KG1 (cell line): ENCODE results near the gene FRYL.
"Not testable (repeated sequence)": the region's sequence is repeated elsewhere in the genome, so short reads cannot be mapped to it uniquely, and the experiment has no call there.

Experiments
- DNase-seq: peaks from one replicate; lab custom pipeline; 2025; lab: John Stamatoyannopoulos, UW

The FRYL gene

GRCh38 chr4:48484494-48485168 lies 295.4 kb downstream of the FRYL start:
- DNase-seq, result no peak

- no peak for DNase-seq
Observed at GRCh38 chr4:48483777-48484493, 296.1 kb downstream of the FRYL start.

GRCh38 chr4:48483006-48483776 lies 296.9 kb downstream of the FRYL start, which contains the start of gene SLC10A4:
TSS of gene SLC10A4 (plus strand) at chr4:48483343. CDS start at chr4:48483562, 219 bp downstream.
- no peak for DNase-seq

- no peak for DNase-seq
Observed at GRCh38 chr4:48481581-48481980, 298.5 kb downstream of the FRYL start.

- no peak for DNase-seq
Observed at GRCh38 chr4:48478273-48478672, 301.8 kb downstream of the FRYL start.

GRCh38 chr4:48475770-48476169 lies 304.3 kb downstream of the FRYL start:
- DNase-seq, result no peak

GRCh38 chr4:48472794-48473193 lies 307.3 kb downstream of the FRYL start:
- no peak for DNase-seq

- DNase-seq, result no peak
Observed at GRCh38 chr4:48470570-48470969, 309.5 kb downstream of the FRYL start.

GRCh38 chr4:48470137-48470536 lies 309.9 kb downstream of the FRYL start:
- DNase-seq, result no peak

- no peak for DNase-seq
Observed at GRCh38 chr4:48467891-48468290, 312.2 kb downstream of the FRYL start.

- no peak for DNase-seq
Observed at GRCh38 chr4:48467442-48467841, 312.6 kb downstream of the FRYL start.

GRCh38 chr4:48462363-48462762 lies 317.7 kb downstream of the FRYL start:
- DNase-seq, result no peak

GRCh38 chr4:48461000-48461399 lies 319.1 kb downstream of the FRYL start:
- DNase-seq, result no peak

GRCh38 chr4:48454591-48454990 lies 325.5 kb downstream of the FRYL start:
- DNase-seq, result no peak

GRCh38 chr4:48451656-48452055 lies 328.4 kb downstream of the FRYL start:
- DNase-seq, result not testable (repeated sequence)

GRCh38 chr4:48450740-48451139 lies 329.3 kb downstream of the FRYL start:
- no peak for DNase-seq

- DNase-seq, result no peak
Observed at GRCh38 chr4:48449151-48449550, 330.9 kb downstream of the FRYL start.
